Measurements from ENCODE around the gene USP4.

- TF ChIP-seq CTCF (IDR thresholded peaks at IDR 0.05) (no peak), EZH2 (IDR thresholded peaks at IDR 0.05) (no peak)
Measured at GRCh38 chr3:49296781-49297411, 43.0 kb downstream of the USP4 start.
